Tibial nerve (tissue), 4 donors: ENCODE results near the gene TRIM32. TPM values are rescaled to one million over a fixed set of nuclear protein-coding genes. Genes with fewer than 3 reads are reported as not detected.

Source experiments
- DNase-seq, 2 donors: peaks; one replicate each; pipeline ENCODE4 v3.0.0-alpha.2; 2019; ENCODE audit warnings: low spot score in 2 of 2
- H3K27ac ChIP-seq, 4 donors: fragments of 200-600 bp; sonication (generic) in 3 of 4; one replicate each; pipeline ENCODE4 v1.5.1; 2017 to 2019; ENCODE audit warnings: mild to moderate bottlenecking in 1 of 4
- H3K27me3 ChIP-seq, 2 donors: fragments of 200-600 bp; sonication (generic) in 1 of 2; one replicate each; pipeline versions ENCODE4 v1.5.1 to v1.6.0; 2017 to 2019
- H3K36me3 ChIP-seq, 3 donors: fragments of 200-600 bp; sonication (generic); one replicate each; pipeline ENCODE4 v1.5.1; 2018 to 2019
- H3K4me1 ChIP-seq, 4 donors: fragments of 200-600 bp; sonication (generic) in 3 of 4; one replicate each; pipeline ENCODE4 v1.5.1; 2017 to 2019
- H3K4me3 ChIP-seq, 4 donors: fragments of 200-600 bp; sonication (generic) in 3 of 4; one replicate each; pipeline ENCODE4 v1.5.1; 2017 to 2019; ENCODE audit warnings: mild to moderate bottlenecking in 1 of 4, moderate library complexity in 1 of 4
- H3K9me3 ChIP-seq, 4 donors: fragments of 200-600 bp; sonication (generic) in 3 of 4; one replicate each; pipeline ENCODE4 v1.5.1; 2017 to 2019
- CTCF ChIP-seq, 5 experiments: fragments of 200-600 bp in 3 of 5; fragments of 450-650 bp in 2 of 5; sonication (generic) in 3 of 5; IDR thresholded peaks; one replicate each; pipeline ENCODE4 v1.5.1; 2016 to 2019; ENCODE audit warnings: antibody characterized with exemption in 5 of 5, mild to moderate bottlenecking in 3 of 5, moderate library complexity in 2 of 5
- EP300 ChIP-seq, 2 donors: sonication (generic); formaldehyde crosslinking; IDR thresholded peaks; one replicate each; pipeline ENCODE4 v1.6.1; 2017; ENCODE audit warnings: antibody characterized with exemption in 2 of 2, mild to moderate bottlenecking in 1 of 2
- POLR2A ChIP-seq, 2 donors: fragments of 450-650 bp; IDR thresholded peaks; one replicate each; pipeline ENCODE4 v1.6.1; 2017; ENCODE audit warnings: antibody characterized with exemption in 2 of 2, mild to moderate bottlenecking in 2 of 2, moderate library complexity in 2 of 2
- WGBS, 2 donors: methylation state at CpG; one replicate each; pipeline ENCODE4 v1.1.5; 2018; 5-methylcytosine and 5-hydroxymethylcytosine counted together
- total RNA-seq, 4 donors: library from RNA; depleted of rRNA; stranded (reverse); fragments of >200 nt; gene quantifications; one replicate each; pipeline ENCODE4 v1.1.0, GENCODE V29; 2016

The TRIM32 gene
- total RNA-seq, 4 donors from 2014 or later: 11.4 to 19.8 (median 15.9) TPM

- Histone ChIP-seq H3K36me3 (peaks cover 0 to 13% (median 0%) of the 10 kb centered on the region in 3 donors), H3K9me3 (peaks cover 0 to 14% (median 0%) of the 10 kb centered on the region in 4 donors), H3K27me3 (no peaks in the 10 kb centered on the region), H3K4me1 (no peaks in the 10 kb centered on the region), H3K27ac (no peak overlapping the region), H3K4me3 (no peak overlapping the region)
- no peak for TF ChIP-seq CTCF (IDR thresholded peaks at IDR 0.05)
- 84 to 91% methylated on average over 5 of the region's 5 CpGs for WGBS, 2 donors
- no peak for DNase-seq
Observed at GRCh38 chr9:116674210-116674980, 12.7 kb upstream of the TRIM32 start.

- H3K27me3 ChIP-seq: no peaks in the 10 kb centered on the region
- H3K4me1 ChIP-seq: peaks cover 0 to 17% (median 9%) of the 10 kb centered on the region in 4 donors
- no peak for TF ChIP-seq CTCF (IDR thresholded peaks at IDR 0.05)
- TF ChIP-seq EP300 (IDR thresholded peaks at IDR 0.05): no peak
- TF ChIP-seq POLR2A (IDR thresholded peaks at IDR 0.05): no peak
- no peak overlapping the region for H3K27ac ChIP-seq
- H3K4me3 ChIP-seq: no peak overlapping the region
- no peaks in the 10 kb centered on the region for H3K36me3 ChIP-seq
- H3K9me3 ChIP-seq: no peaks in the 10 kb centered on the region
- DNase-seq: no peak
Observed at GRCh38 chr9:116683535-116683934, 3.6 kb upstream of the TRIM32 start.

GRCh38 chr9:116685166-116685565, 1.9 kb upstream of the TRIM32 start:
- DNase-seq: no peak
- peaks cover 0 to 32% (median 14%) of the 10 kb centered on the region in 4 donors for H3K4me1 ChIP-seq
- H3K9me3 ChIP-seq: no peaks in the 10 kb centered on the region
- TF ChIP-seq POLR2A (IDR thresholded peaks at IDR 0.05) (no peak), CTCF (IDR thresholded peaks at IDR 0.05) (no peak), EP300 (IDR thresholded peaks at IDR 0.05) (no peak)
- H3K36me3 ChIP-seq: no peaks in the 10 kb centered on the region
- no peaks in the 10 kb centered on the region for H3K27me3 ChIP-seq
- no peak overlapping the region for H3K4me3 ChIP-seq
- 65 to 78% methylated on average over 4 of the region's 4 CpGs for WGBS, 2 donors
- H3K27ac ChIP-seq: no peak overlapping the region

- H3K27ac ChIP-seq: no peak overlapping the region
- no peaks in the 10 kb centered on the region for H3K27me3 ChIP-seq
- no peak for TF ChIP-seq EP300 (IDR thresholded peaks at IDR 0.05)
- no peak for TF ChIP-seq CTCF (IDR thresholded peaks at IDR 0.05)
- no peak for TF ChIP-seq POLR2A (IDR thresholded peaks at IDR 0.05)
- H3K36me3 ChIP-seq: no peaks in the 10 kb centered on the region
- no peak for DNase-seq
- peaks cover 0 to 38% (median 14%) of the 10 kb centered on the region in 4 donors for H3K4me1 ChIP-seq
- no peaks in the 10 kb centered on the region for H3K9me3 ChIP-seq
- H3K4me3 ChIP-seq: no peak overlapping the region
Observed at GRCh38 chr9:116686135-116686534, 970 bp upstream of the TRIM32 start.

GRCh38 chr9:116686693-116687073, 422 bp upstream of the TRIM32 start:
- TF ChIP-seq POLR2A (IDR thresholded peaks at IDR 0.05) (no peak), CTCF (IDR thresholded peaks at IDR 0.05) (no peak), EP300 (IDR thresholded peaks at IDR 0.05) (no peak)
- Histone ChIP-seq H3K27ac (peak overlapping the region in 3 of 4 donors; percentile 58 to 91 (median 84)), H3K9me3 (no peaks in the 10 kb centered on the region), H3K36me3 (no peaks in the 10 kb centered on the region), H3K4me1 (peaks cover 0 to 38% (median 14%) of the 10 kb centered on the region in 4 donors), H3K4me3 (peak overlapping the region; percentile 70 to 90 (median 79)), H3K27me3 (no peaks in the 10 kb centered on the region)
- 10 to 21% methylated on average over 7 of the region's 7 CpGs for WGBS, 2 donors
- no peak for DNase-seq
